ENCODE results near the gene CTNNBL1.
"Not testable (repeated sequence)": the region's sequence is repeated elsewhere in the genome, so short reads cannot be mapped to it uniquely, and the experiment has no call there.

- not testable (repeated sequence) for TF ChIP-seq CTCF, POLR2A (IDR thresholded peaks at IDR 0.05)
Observed at GRCh38 chr20:37679751-37680150, 14.1 kb upstream of the CTNNBL1 start.

Data from uterus (tissue), 2 donors.